Parathyroid adenoma (tissue), 2 donors: ENCODE data around the gene ZNF778.
A peak's percentile ranks its signal among the peaks of the same experiment; 100 is the strongest.

Experiments used
- H2AFZ ChIP-seq: fragments of 300-600 bp; sonication (generic); one replicate; pipeline ENCODE4 v1.7.0; 2017; ENCODE audit warnings: antibody characterized with exemption, mild to moderate bottlenecking
- H3K27ac ChIP-seq: fragments of 300-600 bp; sonication (generic); one replicate; pipeline ENCODE4 v1.7.0; 2017
- H3K27me3 ChIP-seq: fragments of 300-600 bp; sonication (generic); one replicate; pipeline ENCODE4 v1.7.0; 2017; ENCODE audit warnings: low read length; ENCODE audit not compliant: control insufficient read depth, insufficient read depth
- H3K36me3 ChIP-seq: fragments of 300-600 bp; sonication (generic); one replicate; pipeline ENCODE4 v1.7.0; 2017; ENCODE audit warnings: low read length; ENCODE audit not compliant: control insufficient read depth, insufficient read depth
- H3K4me1 ChIP-seq: fragments of 300-600 bp; sonication (generic); one replicate; pipeline ENCODE4 v1.7.0; 2017; ENCODE audit warnings: control low read depth
- H3K4me2 ChIP-seq: fragments of 300-600 bp; sonication (generic); one replicate; pipeline ENCODE4 v1.7.0; 2017; ENCODE audit warnings: low read length
- H3K4me3 ChIP-seq: fragments of 300-600 bp; sonication (generic); one replicate; pipeline ENCODE4 v1.7.0; 2017; ENCODE audit warnings: low read depth, low read length
- H3K79me2 ChIP-seq: fragments of 300-600 bp; sonication (generic); one replicate; pipeline ENCODE4 v1.7.0; 2017; ENCODE audit warnings: control low read depth
- H3K9ac ChIP-seq: fragments of 300-600 bp; sonication (generic); one replicate; pipeline ENCODE4 v1.7.0; 2017; ENCODE audit warnings: mild to moderate bottlenecking
- H3K9me3 ChIP-seq: fragments of 300-600 bp; sonication (generic); one replicate; pipeline ENCODE4 v1.7.0; 2017; ENCODE audit warnings: low read length; ENCODE audit not compliant: control insufficient read depth
- CTCF ChIP-seq: fragments of 300-600 bp; sonication (generic); IDR thresholded peaks from one replicate; pipeline ENCODE4 v1.7.0; 2017; ENCODE audit warnings: antibody characterized with exemption, mild to moderate bottlenecking
- donor health status: primary hyperparathyroidism.

The ZNF778 gene

GRCh38 chr16:89216315-89217137 is 977 bp upstream of the ZNF778 start:
- no peaks in the 10 kb centered on the region for H3K9me3 ChIP-seq
- peaks cover 4% of the 10 kb centered on the region for H3K4me1 ChIP-seq
- peak overlapping the region; percentile 91 for H3K4me3 ChIP-seq
- H3K36me3 ChIP-seq, result no peaks in the 10 kb centered on the region
- peak overlapping the region; percentile 87 for H3K27ac ChIP-seq
- peak overlapping the region; percentile 83 for H2AFZ ChIP-seq
- no peaks in the 10 kb centered on the region for H3K79me2 ChIP-seq
- no peaks in the 10 kb centered on the region for H3K27me3 ChIP-seq
- H3K9ac ChIP-seq, result no peak overlapping the region
- H3K4me2 ChIP-seq, result peak overlapping the region; percentile 79
- TF ChIP-seq CTCF, result peak; percentile 74

GRCh38 chr16:89217138-89217387 is 440 bp upstream of the ZNF778 start:
- Histone ChIP-seq H3K4me3 (peak overlapping the region; percentile 91), H3K9me3 (no peaks in the 10 kb centered on the region), H3K27ac (peak overlapping the region; percentile 87), H3K9ac (peak overlapping the region; percentile 91), H3K4me2 (peak overlapping the region; percentile 79), H3K4me1 (peaks cover 4% of the 10 kb centered on the region), H3K36me3 (no peaks in the 10 kb centered on the region), H2AFZ (peak overlapping the region; percentile 83), H3K27me3 (no peaks in the 10 kb centered on the region), H3K79me2 (no peaks in the 10 kb centered on the region)
- TF ChIP-seq CTCF, result no peak

GRCh38 chr16:89219365-89219764 is 1.9 kb downstream of the ZNF778 start:
- no peak overlapping the region for H3K9ac ChIP-seq
- no peaks in the 10 kb centered on the region for H3K36me3 ChIP-seq
- no peaks in the 10 kb centered on the region for H3K79me2 ChIP-seq
- no peak overlapping the region for H3K4me2 ChIP-seq
- H2AFZ ChIP-seq, result no peak overlapping the region
- no peak for TF ChIP-seq CTCF
- no peak overlapping the region for H3K4me3 ChIP-seq
- H3K27me3 ChIP-seq, result no peaks in the 10 kb centered on the region
- H3K4me1 ChIP-seq, result peaks cover 2% of the 10 kb centered on the region
- no peak overlapping the region for H3K27ac ChIP-seq
- no peaks in the 10 kb centered on the region for H3K9me3 ChIP-seq

- H3K4me3 ChIP-seq, result no peak overlapping the region
- H3K27me3 ChIP-seq, result no peaks in the 10 kb centered on the region
- H3K79me2 ChIP-seq, result no peaks in the 10 kb centered on the region
- H3K27ac ChIP-seq, result no peak overlapping the region
- H3K36me3 ChIP-seq, result no peaks in the 10 kb centered on the region
- H3K9ac ChIP-seq, result no peak overlapping the region
- no peak overlapping the region for H2AFZ ChIP-seq
- H3K4me1 ChIP-seq, result peaks cover 2% of the 10 kb centered on the region
- no peak for TF ChIP-seq CTCF
- H3K4me2 ChIP-seq, result no peak overlapping the region
- H3K9me3 ChIP-seq, result no peaks in the 10 kb centered on the region
Observed at GRCh38 chr16:89221604-89222003, 4.1 kb downstream of the ZNF778 start.

GRCh38 chr16:89222931-89223330 is 5.4 kb downstream of the ZNF778 start:
- H3K27ac ChIP-seq, result no peak overlapping the region
- H3K9ac ChIP-seq, result no peak overlapping the region
- H3K4me3 ChIP-seq, result no peak overlapping the region
- no peaks in the 10 kb centered on the region for H3K27me3 ChIP-seq
- H3K4me2 ChIP-seq, result no peak overlapping the region
- no peaks in the 10 kb centered on the region for H3K9me3 ChIP-seq
- H3K36me3 ChIP-seq, result no peaks in the 10 kb centered on the region
- TF ChIP-seq CTCF, result no peak
- peaks cover under 1% of the 10 kb centered on the region for H3K79me2 ChIP-seq
- H3K4me1 ChIP-seq, result peaks cover 2% of the 10 kb centered on the region
- no peak overlapping the region for H2AFZ ChIP-seq
